Measurements from ENCODE around the gene L2HGDH.

L2HGDH gene

DNA sequence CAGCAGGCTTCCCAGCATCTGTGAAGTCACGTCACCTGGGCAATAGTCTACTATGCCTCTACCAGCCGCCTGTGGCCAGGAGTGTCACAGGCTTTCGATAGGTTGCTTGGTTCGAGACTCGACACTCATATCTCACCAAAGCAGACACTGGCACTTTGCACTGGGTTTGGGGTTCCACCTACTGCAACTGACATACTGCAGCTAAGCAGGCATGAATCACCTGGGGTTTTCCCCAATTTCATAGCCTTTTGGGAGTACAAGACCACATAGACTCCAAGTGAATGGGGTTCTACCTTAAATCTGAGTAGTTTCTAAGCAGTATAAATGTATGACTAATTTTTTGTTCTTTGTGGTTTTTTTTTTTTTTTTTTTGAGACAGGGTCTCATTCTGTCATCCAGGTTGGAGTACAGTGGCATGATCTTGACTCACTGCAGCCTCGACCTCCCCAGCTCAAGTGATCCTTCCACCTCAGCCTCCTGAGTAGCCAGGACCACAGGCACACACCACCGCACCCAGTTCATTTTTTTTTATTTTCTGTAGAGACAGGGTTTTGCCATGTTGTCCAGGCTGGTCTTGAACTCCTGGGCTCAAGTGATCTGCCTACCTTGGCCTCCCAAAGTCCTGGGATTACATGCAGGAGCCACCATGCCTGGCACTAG lies 32.2 kb upstream of the L2HGDH start:
- H3K27ac Mint-ChIP-seq, result no peak overlapping the region
- H3K4me1 Mint-ChIP-seq, result peaks cover 39% of the 10 kb centered on the region
- DNase-seq, result no peak
- H3K27me3 Mint-ChIP-seq (ENCODE audit: low read depth, poor library complexity), result no peaks in the 10 kb centered on the region
- H3K9me3 Mint-ChIP-seq, result no peaks in the 10 kb centered on the region
- H3K4me3 Mint-ChIP-seq, result no peak overlapping the region
- TF ChIP-seq, protein P1, sequence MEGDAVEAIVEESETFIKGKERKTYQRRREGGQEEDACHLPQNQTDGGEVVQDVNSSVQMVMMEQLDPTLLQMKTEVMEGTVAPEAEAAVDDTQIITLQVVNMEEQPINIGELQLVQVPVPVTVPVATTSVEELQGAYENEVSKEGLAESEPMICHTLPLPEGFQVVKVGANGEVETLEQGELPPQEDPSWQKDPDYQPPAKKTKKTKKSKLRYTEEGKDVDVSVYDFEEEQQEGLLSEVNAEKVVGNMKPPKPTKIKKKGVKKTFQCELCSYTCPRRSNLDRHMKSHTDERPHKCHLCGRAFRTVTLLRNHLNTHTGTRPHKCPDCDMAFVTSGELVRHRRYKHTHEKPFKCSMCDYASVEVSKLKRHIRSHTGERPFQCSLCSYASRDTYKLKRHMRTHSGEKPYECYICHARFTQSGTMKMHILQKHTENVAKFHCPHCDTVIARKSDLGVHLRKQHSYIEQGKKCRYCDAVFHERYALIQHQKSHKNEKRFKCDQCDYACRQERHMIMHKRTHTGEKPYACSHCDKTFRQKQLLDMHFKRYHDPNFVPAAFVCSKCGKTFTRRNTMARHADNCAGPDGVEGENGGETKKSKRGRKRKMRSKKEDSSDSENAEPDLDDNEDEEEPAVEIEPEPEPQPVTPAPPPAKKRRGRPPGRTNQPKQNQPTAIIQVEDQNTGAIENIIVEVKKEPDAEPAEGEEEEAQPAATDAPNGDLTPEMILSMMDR (IDR thresholded peaks at IDR 0.05), result no peak
- H3K36me3 Mint-ChIP-seq (ENCODE audit: low read depth), result no peaks in the 10 kb centered on the region

DNA sequence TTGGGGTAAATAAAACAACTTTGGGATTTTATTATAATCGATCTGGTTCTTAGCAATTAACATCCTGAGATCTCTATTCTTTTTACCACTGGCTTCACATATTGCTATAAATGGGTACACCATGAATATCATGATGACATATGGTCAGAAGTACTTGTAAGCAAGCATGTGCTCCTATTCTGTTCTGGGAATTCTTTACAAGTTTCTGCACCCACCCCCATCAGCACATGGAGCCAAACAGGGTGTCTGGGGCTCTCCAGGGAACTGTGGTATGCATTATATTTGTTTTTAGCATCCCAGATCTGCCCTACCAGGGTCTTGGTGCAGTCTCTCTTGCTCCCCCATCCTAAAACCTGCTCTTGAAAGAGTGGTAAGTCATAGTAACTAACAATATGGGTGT lies 31.4 kb upstream of the L2HGDH start:
- Mint-ChIP-seq H3K4me1 (peaks cover 44% of the 10 kb centered on the region), H3K27ac (no peak overlapping the region), H3K9me3 (no peaks in the 10 kb centered on the region), H3K27me3 (ENCODE audit: low read depth, poor library complexity) (peaks cover 2% of the 10 kb centered on the region), H3K4me3 (no peak overlapping the region), H3K36me3 (ENCODE audit: low read depth) (no peaks in the 10 kb centered on the region)
- TF ChIP-seq, protein P1 (IDR thresholded peaks at IDR 0.05), result no peak
- DNase-seq, result no peak

DNA sequence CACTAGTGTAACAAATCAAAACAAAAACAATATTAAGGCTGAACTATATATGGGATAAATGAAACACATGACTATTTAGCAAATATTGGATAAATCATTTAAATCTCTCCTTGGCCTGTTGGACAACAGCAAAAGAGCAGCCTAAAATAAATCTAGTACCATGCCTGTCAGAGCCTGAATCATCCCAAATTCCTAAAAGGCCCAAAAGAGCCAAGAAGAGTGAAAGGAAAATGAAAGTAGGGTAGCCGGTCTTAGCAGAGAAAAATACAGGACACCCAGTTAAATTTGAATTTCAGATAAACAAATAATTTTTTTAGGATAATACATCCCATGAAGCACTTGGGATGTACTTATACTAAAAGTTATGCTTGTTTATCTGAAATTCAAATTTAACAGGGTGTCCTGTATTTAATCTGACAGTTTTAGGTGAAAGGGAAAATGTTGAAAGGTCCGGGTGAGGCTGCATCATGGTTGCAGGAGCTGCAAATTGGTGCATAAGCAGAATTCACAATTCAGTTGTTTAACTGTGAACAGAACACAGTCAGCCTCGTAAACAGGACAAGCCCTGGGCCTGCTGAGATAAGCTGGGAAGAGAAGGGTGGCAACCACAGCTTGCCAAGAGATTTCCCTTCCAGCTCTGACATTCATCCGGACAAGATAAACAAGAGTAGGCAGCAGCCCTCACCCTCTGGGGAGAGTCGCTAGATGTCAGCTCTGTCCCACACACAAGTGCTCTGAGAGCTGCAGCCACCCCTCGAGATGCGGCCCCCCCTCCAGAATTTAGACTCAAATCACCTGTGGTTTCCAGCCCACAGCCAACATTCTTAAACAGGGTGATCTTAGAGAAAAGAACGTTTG lies 30.4 kb upstream of the L2HGDH start:
- no peak overlapping the region for H3K4me3 Mint-ChIP-seq
- H3K36me3 Mint-ChIP-seq (ENCODE audit: low read depth), result no peaks in the 10 kb centered on the region
- peaks cover 2% of the 10 kb centered on the region for H3K27me3 Mint-ChIP-seq (ENCODE audit: low read depth, poor library complexity)
- H3K4me1 Mint-ChIP-seq, result peaks cover 44% of the 10 kb centered on the region
- H3K9me3 Mint-ChIP-seq, result no peaks in the 10 kb centered on the region
- TF ChIP-seq, protein P1 (IDR thresholded peaks at IDR 0.05), result no peak
- DNase-seq, result peak; percentile 30
- H3K27ac Mint-ChIP-seq, result no peak overlapping the region

DNA sequence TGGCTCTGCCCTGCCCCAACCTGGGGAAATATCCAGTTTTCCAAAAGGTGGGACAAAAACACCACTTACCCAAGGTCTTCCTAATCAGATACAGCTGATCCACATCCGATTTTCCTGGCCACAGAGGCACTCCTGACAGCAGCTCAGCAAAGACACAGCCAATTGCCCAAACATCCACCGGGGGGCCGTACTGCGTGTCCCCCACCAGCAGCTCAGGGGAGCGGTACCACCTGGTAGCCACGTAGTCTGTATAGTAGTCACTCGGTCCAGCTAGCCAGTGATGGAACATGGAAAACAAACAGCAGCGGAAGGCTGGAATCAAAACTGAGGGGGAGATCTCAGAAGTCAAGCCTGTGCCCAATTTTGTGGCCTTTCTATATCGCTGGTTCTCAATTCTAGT lies 28.9 kb upstream of the L2HGDH start:
- Mint-ChIP-seq H3K4me3 (no peak overlapping the region), H3K9me3 (no peaks in the 10 kb centered on the region), H3K27me3 (ENCODE audit: low read depth, poor library complexity) (peaks cover 2% of the 10 kb centered on the region), H3K4me1 (peaks cover 49% of the 10 kb centered on the region), H3K36me3 (ENCODE audit: low read depth) (no peaks in the 10 kb centered on the region), H3K27ac (no peak overlapping the region)
- TF ChIP-seq, protein P1 (IDR thresholded peaks at IDR 0.05), result no peak
- DNase-seq, result peak; percentile 15

DNA sequence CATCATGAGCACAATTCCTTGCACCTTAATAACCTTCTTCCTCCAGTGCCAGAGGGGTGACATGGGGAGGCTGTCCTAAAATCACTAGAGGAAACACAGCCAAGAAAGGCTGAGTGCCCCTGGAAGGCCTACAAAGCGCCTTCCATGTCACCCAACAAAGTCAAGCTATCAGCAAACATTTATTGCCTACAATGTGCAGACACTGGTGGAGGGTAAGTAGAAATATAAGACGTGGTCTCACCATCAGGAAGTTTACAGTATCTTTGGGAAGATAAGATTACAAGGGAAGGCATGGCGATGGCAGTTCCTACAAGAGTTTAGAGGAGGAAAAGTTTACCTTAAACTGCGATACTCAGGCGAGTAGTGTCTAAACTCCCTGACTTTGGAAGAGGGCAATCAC lies 28.0 kb upstream of the L2HGDH start:
- H3K27ac Mint-ChIP-seq, result peak overlapping the region; percentile 85
- H3K27me3 Mint-ChIP-seq (ENCODE audit: low read depth, poor library complexity), result peaks cover 2% of the 10 kb centered on the region
- H3K4me1 Mint-ChIP-seq, result peaks cover 53% of the 10 kb centered on the region
- no peaks in the 10 kb centered on the region for H3K9me3 Mint-ChIP-seq
- H3K36me3 Mint-ChIP-seq (ENCODE audit: low read depth), result no peaks in the 10 kb centered on the region
- DNase-seq, result no peak
- H3K4me3 Mint-ChIP-seq, result no peak overlapping the region
- TF ChIP-seq, protein P1 (IDR thresholded peaks at IDR 0.05), result no peak
